Measurements from ENCODE around the gene DAB2.

The DAB2 gene

GRCh38 chr5:39371367-39371635 lies 53.5 kb downstream of the DAB2 start:
- POLR2A ChIA-PET, result interaction anchor here (1.3 kb wide), 1 partner anchor 54 kb away, joined by 5 read pairs; the partner anchor contains the start of gene DAB2
- H3K4me3 ChIP-seq (ENCODE audit: low read depth, low read length), result no peak overlapping the region
- no peak for TF ChIP-seq CTCF (IDR thresholded peaks at IDR 0.05; ENCODE audit: insufficient read depth, low read length, missing control alignments)
- DNase-seq (ENCODE audit: low read depth, low spot score), result no peak
- CTCF ChIA-PET, result interaction anchor here (0.6 to 4.6 kb wide), 6 partner anchors 9 to 207 kb away, joined by 3 to 35 read pairs (median 4); no protein-coding TSS in a partner anchor

- POLR2A ChIA-PET, result interaction anchor here (1.3 kb wide), 1 partner anchor 54 kb away, joined by 5 read pairs; the partner anchor contains the start of gene DAB2
- no peak for TF ChIP-seq CTCF (IDR thresholded peaks at IDR 0.05; ENCODE audit: insufficient read depth, low read length, missing control alignments)
- no peak overlapping the region for H3K4me3 ChIP-seq (ENCODE audit: low read depth, low read length)
- CTCF ChIA-PET, result interaction anchor here (0.6 to 4.6 kb wide), 6 partner anchors 8 to 207 kb away, joined by 3 to 35 read pairs (median 4); no protein-coding TSS in a partner anchor
- no peak for DNase-seq (ENCODE audit: low read depth, low spot score)
Measured at GRCh38 chr5:39370555-39371366, 54.0 kb downstream of the DAB2 start.

GRCh38 chr5:39369123-39369815 lies 55.5 kb downstream of the DAB2 start:
- ChIA-PET POLR2A (interaction anchor here (1.1 kb wide), 1 partner anchor 54 kb away, joined by 3 read pairs; no protein-coding TSS in a partner anchor), CTCF (interaction anchor here (1.4 to 2.3 kb wide), 3 partner anchors 33 to 202 kb away, joined by 3 to 18 read pairs (median 13); no protein-coding TSS in a partner anchor)
- DNase-seq (ENCODE audit: low read depth, low spot score), result no peak
- no peak overlapping the region for H3K4me3 ChIP-seq (ENCODE audit: low read depth, low read length)
- TF ChIP-seq CTCF (IDR thresholded peaks at IDR 0.05; ENCODE audit: insufficient read depth, low read length, missing control alignments), result no peak

- no peak for TF ChIP-seq CTCF (IDR thresholded peaks at IDR 0.05; ENCODE audit: insufficient read depth, low read length, missing control alignments)
- DNase-seq (ENCODE audit: low read depth, low spot score), result no peak
- ChIA-PET POLR2A (interaction anchor here (1.1 kb wide), 1 partner anchor 56 kb away, joined by 3 read pairs; no protein-coding TSS in a partner anchor), CTCF (interaction anchor here (0.9 to 2.3 kb wide), 3 partner anchors 9 to 203 kb away, joined by 3 to 18 read pairs (median 13); no protein-coding TSS in a partner anchor)
- no peak overlapping the region for H3K4me3 ChIP-seq (ENCODE audit: low read depth, low read length)
Measured at GRCh38 chr5:39368116-39368515, 56.7 kb downstream of the DAB2 start.

GRCh38 chr5:39367711-39368110 lies 57.1 kb downstream of the DAB2 start:
- no peak for TF ChIP-seq CTCF (IDR thresholded peaks at IDR 0.05; ENCODE audit: insufficient read depth, low read length, missing control alignments)
- no peak for DNase-seq (ENCODE audit: low read depth, low spot score)
- POLR2A ChIA-PET, result interaction anchor here (0.8 kb wide), 1 partner anchor 8 kb away, joined by 3 read pairs; no protein-coding TSS in a partner anchor
- CTCF ChIA-PET, result interaction anchor here (0.9 to 2.3 kb wide), 3 partner anchors 9 to 203 kb away, joined by 3 to 18 read pairs (median 13); no protein-coding TSS in a partner anchor
- H3K4me3 ChIP-seq (ENCODE audit: low read depth, low read length), result no peak overlapping the region

- CTCF ChIA-PET, result no interaction called here
- POLR2A ChIA-PET, result no interaction called here
- no peak within 1 kb of the TSS for H3K4me3 ChIP-seq (ENCODE audit: low read depth, low read length)
- no peak for TF ChIP-seq CTCF (IDR thresholded peaks at IDR 0.05; ENCODE audit: insufficient read depth, low read length, missing control alignments)
- DNase-seq (ENCODE audit: low read depth, low spot score), result no peak
Measured at GRCh38 chr5:39364367-39364766, 60.4 kb downstream of the DAB2 start, which contains the start of gene C9. C9 (minus strand) TSS chr5:39364495; CDS start chr5:39364464, 31 bp downstream.

Data from AG04449 (cell line).